GM13977 (cell line): Measurements from ENCODE around the gene ADAM10.

Experiments used
- DNase-seq: peaks from one replicate; pipeline ENCODE4 v3.0.0; 2012; ENCODE audit warnings: low spot score
- CTCF ChIP-seq: IDR thresholded peaks from 2 replicates; pipeline ENCODE4 v1.5.1; 2012; ENCODE audit warnings: mild to moderate bottlenecking, control low read depth; ENCODE audit not compliant: insufficient read depth; ENCODE audit errors: extremely low read depth, missing control alignments
- in situ Hi-C: fragments of 300-500 bp; cut with MboI; formaldehyde crosslinking; loops from one replicate; pipeline ENCODE4 v1.12.0; 2022; ENCODE audit warnings: low sequenced_read_pairs, low pct_unique_long_range_greater_than_20kb, mixed read lengths, inconsistent platforms; ENCODE audit not compliant: unreplicated experiment

Gene ADAM10

GRCh38 chr15:58698887-58699641, 50.4 kb downstream of the ADAM10 start:
- DNase-seq, result no peak
- no peak for TF ChIP-seq CTCF
- in situ Hi-C loops, result no loop called here

- DNase-seq, result no peak
- TF ChIP-seq CTCF, result no peak
- in situ Hi-C loops, result no loop called here
These were observed 52.3 kb downstream of the ADAM10 start for GRCh38 chr15:58697220-58697619.

GRCh38 chr15:58696738-58697137, 52.8 kb downstream of the ADAM10 start:
- TF ChIP-seq CTCF, result no peak
- in situ Hi-C loops, result no loop called here
- no peak for DNase-seq

- in situ Hi-C loops, result no loop called here
- no peak for TF ChIP-seq CTCF
- DNase-seq, result no peak
These were observed 54.7 kb downstream of the ADAM10 start for GRCh38 chr15:58694641-58695398.

GRCh38 chr15:58690703-58691102, 58.8 kb downstream of the ADAM10 start:
- in situ Hi-C loops, result no loop called here
- DNase-seq, result no peak

GRCh38 chr15:58689646-58690045, 59.9 kb downstream of the ADAM10 start:
- no peak for DNase-seq
- TF ChIP-seq CTCF, result no peak
- in situ Hi-C loops, result no loop called here

More at GRCh38 chr15:58690703-58691102, 58.8 kb downstream of the ADAM10 start:
- no peak for TF ChIP-seq CTCF
